HepG2 (cell line): ENCODE results near the gene SART1.

ENCODE experiments used
- ESRRA ChIP-seq: sonication (generic); formaldehyde crosslinking; IDR thresholded peaks from 2 replicates; pipeline ENCODE4 v1.5.1; 2020; ENCODE audit warnings: mild to moderate bottlenecking, low read depth, missing genetic modification reagents
- ZNF557 ChIP-seq: sonication (generic); formaldehyde crosslinking; IDR thresholded peaks from 2 replicates; pipeline ENCODE4 v1.4.0; 2020; ENCODE audit warnings: missing genetic modification reagents
- ZNF598 ChIP-seq: sonication (generic); formaldehyde crosslinking; IDR thresholded peaks from 2 replicates; pipeline ENCODE4 v1.5.1; 2020; ENCODE audit warnings: mild to moderate bottlenecking, missing genetic modification reagents, borderline replicate concordance
- TF ChIP-seq, protein P1 (sequence below): IDR thresholded peaks from 2 replicates; pipeline ENCODE4 v1.6.1; 2016; ENCODE audit warnings: low read depth, missing genetic modification reagents, missing compliant biosample characterization

DNA sequence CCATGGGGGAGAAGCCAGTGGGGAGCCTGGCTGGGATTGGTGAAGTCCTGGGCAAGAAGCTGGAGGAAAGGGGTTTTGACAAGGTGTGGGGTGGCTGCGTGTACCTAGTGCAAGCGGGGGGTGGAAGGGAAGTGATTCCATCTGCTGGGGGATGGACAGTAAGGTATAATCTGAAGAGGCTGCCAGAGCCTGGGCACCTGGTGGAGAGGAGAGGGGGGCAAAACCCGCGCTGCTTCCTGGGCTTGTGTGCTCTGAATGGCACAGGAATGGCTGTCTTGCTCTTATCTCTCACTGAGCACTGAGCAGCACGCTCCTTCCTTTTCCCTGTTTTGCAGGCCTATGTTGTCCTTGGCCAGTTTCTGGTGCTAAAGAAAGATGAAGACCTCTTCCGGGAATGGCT is 41.8 kb downstream of the SART1 start:
- TF ChIP-seq ESRRA (CRISPR knock-in tag): no peak
- TF ChIP-seq ZNF557: no peak
- no peak for TF ChIP-seq ZNF598 (CRISPR knock-in tag)
- TF ChIP-seq, protein P1, sequence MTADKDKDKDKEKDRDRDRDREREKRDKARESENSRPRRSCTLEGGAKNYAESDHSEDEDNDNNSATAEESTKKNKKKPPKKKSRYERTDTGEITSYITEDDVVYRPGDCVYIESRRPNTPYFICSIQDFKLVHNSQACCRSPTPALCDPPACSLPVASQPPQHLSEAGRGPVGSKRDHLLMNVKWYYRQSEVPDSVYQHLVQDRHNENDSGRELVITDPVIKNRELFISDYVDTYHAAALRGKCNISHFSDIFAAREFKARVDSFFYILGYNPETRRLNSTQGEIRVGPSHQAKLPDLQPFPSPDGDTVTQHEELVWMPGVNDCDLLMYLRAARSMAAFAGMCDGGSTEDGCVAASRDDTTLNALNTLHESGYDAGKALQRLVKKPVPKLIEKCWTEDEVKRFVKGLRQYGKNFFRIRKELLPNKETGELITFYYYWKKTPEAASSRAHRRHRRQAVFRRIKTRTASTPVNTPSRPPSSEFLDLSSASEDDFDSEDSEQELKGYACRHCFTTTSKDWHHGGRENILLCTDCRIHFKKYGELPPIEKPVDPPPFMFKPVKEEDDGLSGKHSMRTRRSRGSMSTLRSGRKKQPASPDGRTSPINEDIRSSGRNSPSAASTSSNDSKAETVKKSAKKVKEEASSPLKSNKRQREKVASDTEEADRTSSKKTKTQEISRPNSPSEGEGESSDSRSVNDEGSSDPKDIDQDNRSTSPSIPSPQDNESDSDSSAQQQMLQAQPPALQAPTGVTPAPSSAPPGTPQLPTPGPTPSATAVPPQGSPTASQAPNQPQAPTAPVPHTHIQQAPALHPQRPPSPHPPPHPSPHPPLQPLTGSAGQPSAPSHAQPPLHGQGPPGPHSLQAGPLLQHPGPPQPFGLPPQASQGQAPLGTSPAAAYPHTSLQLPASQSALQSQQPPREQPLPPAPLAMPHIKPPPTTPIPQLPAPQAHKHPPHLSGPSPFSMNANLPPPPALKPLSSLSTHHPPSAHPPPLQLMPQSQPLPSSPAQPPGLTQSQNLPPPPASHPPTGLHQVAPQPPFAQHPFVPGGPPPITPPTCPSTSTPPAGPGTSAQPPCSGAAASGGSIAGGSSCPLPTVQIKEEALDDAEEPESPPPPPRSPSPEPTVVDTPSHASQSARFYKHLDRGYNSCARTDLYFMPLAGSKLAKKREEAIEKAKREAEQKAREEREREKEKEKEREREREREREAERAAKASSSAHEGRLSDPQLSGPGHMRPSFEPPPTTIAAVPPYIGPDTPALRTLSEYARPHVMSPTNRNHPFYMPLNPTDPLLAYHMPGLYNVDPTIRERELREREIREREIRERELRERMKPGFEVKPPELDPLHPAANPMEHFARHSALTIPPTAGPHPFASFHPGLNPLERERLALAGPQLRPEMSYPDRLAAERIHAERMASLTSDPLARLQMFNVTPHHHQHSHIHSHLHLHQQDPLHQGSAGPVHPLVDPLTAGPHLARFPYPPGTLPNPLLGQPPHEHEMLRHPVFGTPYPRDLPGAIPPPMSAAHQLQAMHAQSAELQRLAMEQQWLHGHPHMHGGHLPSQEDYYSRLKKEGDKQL: no peak
